HEK293T (cell line): ENCODE results near the gene COL5A1.

Experiments used
- CTBP1 ChIP-seq: fragments of 450-650 bp; IDR thresholded peaks from 2 replicates; pipeline ENCODE4 v1.6.1; 2016; ENCODE audit warnings: borderline replicate concordance
- HDGF ChIP-seq: fragments of 450-650 bp; IDR thresholded peaks from 2 replicates; pipeline ENCODE4 v1.6.1; 2017; ENCODE audit warnings: antibody characterized with exemption, borderline replicate concordance

DNA sequence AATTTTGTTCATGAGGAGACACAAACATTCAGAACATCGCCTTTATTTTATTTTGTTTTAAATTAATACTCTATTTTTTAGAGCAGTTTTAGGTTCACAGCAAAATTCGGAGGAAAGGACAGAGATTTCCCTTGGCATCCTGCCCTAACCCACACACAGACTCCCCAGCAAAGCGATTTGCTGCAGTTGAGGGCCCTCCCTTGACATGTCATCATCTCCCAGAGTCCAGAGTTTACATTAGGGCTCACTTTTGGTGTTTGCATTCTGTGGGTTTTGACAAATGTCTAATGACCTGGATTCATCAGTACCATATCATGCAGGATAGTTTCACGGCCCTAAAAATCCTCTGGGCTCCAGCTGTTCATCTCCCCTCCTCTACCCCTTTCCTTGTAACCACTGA is 33.6 kb upstream of the COL5A1 start:
- no peak for TF ChIP-seq HDGF
- TF ChIP-seq CTBP1 = no peak
